Measurements from ENCODE around the gene ZBTB12.

Gene ZBTB12

GRCh38 chr6:31907158-31907813 lies 5.4 kb upstream of the ZBTB12 start:
- TF ChIP-seq GATA2 (IDR thresholded peaks at IDR 0.05; ENCODE audit: low read depth, low read length) (no peak), GATA3 (IDR thresholded peaks at IDR 0.05; ENCODE audit: low read depth, low read length) (no peak)

- no peak for TF ChIP-seq GATA2 (IDR thresholded peaks at IDR 0.05; ENCODE audit: low read depth, low read length)
- TF ChIP-seq GATA3 (IDR thresholded peaks at IDR 0.05; ENCODE audit: low read depth, low read length) = no peak
These were observed 4.2 kb upstream of the ZBTB12 start for GRCh38 chr6:31906122-31906521.

GRCh38 chr6:31905041-31905440 lies 3.2 kb upstream of the ZBTB12 start:
- TF ChIP-seq GATA2 (IDR thresholded peaks at IDR 0.05; ENCODE audit: low read depth, low read length) = no peak
- TF ChIP-seq GATA3 (IDR thresholded peaks at IDR 0.05; ENCODE audit: low read depth, low read length) = no peak

- TF ChIP-seq GATA2 (IDR thresholded peaks at IDR 0.05; ENCODE audit: low read depth, low read length) (no peak), GATA3 (IDR thresholded peaks at IDR 0.05; ENCODE audit: low read depth, low read length) (no peak)
These were observed 2.1 kb upstream of the ZBTB12 start for GRCh38 chr6:31903957-31904356.

- TF ChIP-seq GATA3 (IDR thresholded peaks at IDR 0.05; ENCODE audit: low read depth, low read length) (no peak), GATA2 (IDR thresholded peaks at IDR 0.05; ENCODE audit: low read depth, low read length) (no peak)
These were observed 402 bp downstream of the ZBTB12 start for GRCh38 chr6:31901415-31901952.

DNA sequence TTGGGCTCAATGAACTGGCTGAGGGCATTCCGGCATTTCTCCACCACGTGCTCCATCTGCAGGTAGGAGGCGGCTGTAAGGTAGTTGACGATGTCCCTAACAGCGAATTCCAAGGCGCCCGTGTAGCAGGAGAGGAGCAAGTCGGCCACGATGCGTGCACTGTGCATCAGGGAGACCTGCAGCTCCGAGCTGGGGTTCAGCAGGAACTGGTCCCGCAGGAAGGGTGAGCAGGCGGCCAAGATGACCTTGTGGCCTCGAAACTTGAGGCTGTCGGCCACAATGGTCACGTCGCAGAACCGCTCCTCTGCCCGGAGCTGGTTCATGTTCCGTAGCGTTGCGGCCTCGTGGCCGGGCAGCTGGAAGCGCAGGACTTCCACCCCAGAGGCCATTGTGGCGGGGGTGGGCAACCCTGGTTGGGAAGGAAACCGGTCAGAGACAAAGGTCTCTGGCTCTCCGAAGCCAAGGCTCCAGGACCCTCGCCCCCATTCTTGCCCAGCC lies 920 bp downstream of the ZBTB12 start:
- no peak for TF ChIP-seq GATA2 (IDR thresholded peaks at IDR 0.05; ENCODE audit: low read depth, low read length)
- TF ChIP-seq GATA3 (IDR thresholded peaks at IDR 0.05; ENCODE audit: low read depth, low read length) = no peak

- TF ChIP-seq GATA2 (IDR thresholded peaks at IDR 0.05; ENCODE audit: low read depth, low read length) = no peak
- no peak for TF ChIP-seq GATA3 (IDR thresholded peaks at IDR 0.05; ENCODE audit: low read depth, low read length)
These were observed 1.8 kb downstream of the ZBTB12 start for GRCh38 chr6:31899882-31900722.

GRCh38 chr6:31899215-31899614 lies 2.7 kb downstream of the ZBTB12 start:
- TF ChIP-seq GATA2 (IDR thresholded peaks at IDR 0.05; ENCODE audit: low read depth, low read length) (no peak), GATA3 (IDR thresholded peaks at IDR 0.05; ENCODE audit: low read depth, low read length) (no peak)

DNA sequence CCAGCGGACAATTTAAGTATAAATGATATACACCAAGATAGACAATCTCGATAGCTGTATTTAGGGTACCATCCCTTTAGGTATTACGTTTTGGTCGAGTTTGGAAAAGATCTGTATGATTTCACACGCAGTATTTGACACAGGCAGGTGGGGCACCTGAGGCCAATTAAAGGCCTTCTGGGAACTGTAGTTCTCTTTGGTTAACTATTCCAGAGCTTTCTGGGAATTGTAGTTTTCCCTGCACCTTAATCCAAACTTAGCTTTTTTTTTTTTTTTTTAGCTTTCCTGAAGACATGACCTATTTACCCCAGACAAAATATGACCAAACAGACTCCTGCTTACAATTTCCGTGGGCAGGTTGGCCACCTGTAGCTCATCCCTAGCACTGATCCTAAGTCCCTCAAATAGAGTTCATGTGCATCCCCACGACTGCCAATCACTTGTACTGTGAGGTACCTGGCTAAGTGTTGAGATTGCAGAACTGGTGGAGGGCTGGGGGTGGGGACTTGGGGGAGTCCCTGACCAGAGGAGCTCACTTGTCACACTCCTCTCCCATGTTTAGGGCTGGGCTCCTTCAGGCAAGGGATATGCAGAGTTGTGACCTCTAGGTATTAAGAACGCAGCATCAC lies 3.4 kb downstream of the ZBTB12 start:
- no peak for TF ChIP-seq GATA3 (IDR thresholded peaks at IDR 0.05; ENCODE audit: low read depth, low read length)
- no peak for TF ChIP-seq GATA2 (IDR thresholded peaks at IDR 0.05; ENCODE audit: low read depth, low read length)

DNA sequence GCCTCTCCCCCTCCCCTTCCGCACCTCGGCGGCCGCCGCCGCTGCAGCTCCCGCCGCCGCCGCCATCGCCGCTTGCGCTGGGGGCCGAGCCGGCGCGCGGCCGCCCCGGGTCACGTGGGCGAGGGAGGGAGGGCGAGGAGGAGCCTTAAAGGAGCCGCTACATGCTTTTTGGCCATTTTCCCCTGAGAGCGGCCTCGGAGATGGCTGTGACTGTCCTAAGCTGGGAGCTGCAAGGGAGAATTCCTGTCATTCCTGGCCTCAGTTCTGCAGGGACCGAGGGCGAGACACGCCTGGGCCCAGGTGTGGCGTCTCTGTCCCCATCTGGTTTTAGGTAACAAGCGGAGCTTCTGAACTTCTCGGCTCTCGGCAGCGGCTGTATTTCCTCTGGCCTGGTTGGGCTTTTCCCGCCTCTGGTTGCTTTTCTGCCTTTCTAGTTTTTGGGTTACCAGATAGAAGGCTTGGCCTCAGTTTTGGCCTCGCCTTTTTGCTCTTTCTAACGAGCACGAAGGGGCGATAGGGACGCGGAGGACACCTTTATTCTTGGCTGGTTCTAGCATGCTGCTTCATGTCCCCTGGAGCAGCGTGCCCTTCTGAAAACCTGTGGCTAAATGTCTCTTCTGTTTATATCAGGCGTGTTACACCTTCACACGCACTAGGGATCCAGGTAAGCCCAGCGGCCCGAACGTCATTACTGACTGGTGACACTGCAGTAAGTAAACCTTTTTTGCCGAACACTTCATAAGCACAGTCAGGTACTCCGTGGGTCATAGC lies 4.1 kb downstream of the ZBTB12 start, which contains the start of gene EHMT2:
Gene EHMT2, minus strand, starts transcription at position 87 of the 771 bp plus-strand sequence. Its CDS starts 21 bp downstream, at position 66.
- TF ChIP-seq GATA3 (IDR thresholded peaks at IDR 0.05; ENCODE audit: low read depth, low read length) (no peak), GATA2 (IDR thresholded peaks at IDR 0.05; ENCODE audit: low read depth, low read length) (no peak)

DNA sequence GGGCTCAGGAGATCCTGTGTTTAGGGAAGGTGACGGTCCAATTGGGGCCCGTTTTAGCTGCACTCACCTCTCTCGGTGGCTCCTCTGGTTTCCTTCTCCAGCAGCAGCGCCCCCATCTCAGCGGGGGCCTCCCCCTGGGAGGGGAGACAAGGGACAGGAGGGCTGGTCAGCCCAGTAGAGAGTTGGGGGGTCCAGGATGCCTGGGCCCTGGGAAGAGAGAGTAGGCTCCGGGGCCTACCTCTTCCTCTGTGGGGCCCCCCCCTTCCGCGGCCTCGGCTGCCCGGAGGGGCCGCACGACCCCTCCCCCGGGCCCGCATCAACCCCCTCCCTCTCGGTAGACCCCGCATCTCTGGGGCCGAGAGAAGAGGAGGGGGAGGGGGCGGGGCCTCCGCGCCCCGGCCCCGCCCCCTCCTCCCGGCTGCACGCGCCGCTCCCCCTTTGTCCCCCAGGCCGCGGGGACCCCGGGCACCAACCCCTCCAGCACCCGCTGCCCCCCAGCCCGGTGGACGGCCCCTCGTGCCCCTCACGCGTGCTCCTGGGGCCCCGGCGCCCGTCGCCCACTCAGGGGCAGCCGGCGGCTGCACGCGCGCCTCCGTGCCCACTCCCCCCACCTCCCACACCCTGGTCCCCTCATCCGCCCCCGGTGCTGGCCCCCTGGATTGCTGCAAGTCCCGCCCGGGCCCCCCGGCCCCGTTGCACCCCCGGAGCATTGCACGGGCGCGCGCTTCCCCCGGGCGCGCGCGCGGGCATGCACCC lies 4.9 kb downstream of the ZBTB12 start:
- TF ChIP-seq GATA2 (IDR thresholded peaks at IDR 0.05; ENCODE audit: low read depth, low read length) = no peak
- no peak for TF ChIP-seq GATA3 (IDR thresholded peaks at IDR 0.05; ENCODE audit: low read depth, low read length)

DNA sequence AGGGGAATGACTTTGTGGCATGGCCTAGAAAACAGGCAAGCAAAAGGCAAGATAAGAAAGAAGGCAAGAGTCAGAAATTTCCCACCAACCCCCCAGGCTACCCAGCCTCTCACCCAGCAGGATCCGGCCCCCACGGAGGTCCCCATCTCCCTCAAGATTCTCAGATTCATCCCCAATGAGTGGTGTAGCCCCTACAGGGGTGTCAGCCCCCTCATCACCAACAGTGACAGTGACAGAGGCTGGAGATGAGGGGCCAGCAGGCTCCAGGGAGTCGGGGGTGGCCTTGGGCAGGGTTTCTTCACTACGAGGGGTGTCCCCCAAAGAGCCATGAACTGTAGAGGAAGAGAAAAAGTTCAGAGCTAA lies 5.4 kb downstream of the ZBTB12 start:
- TF ChIP-seq GATA3 (IDR thresholded peaks at IDR 0.05; ENCODE audit: low read depth, low read length) = no peak
- TF ChIP-seq GATA2 (IDR thresholded peaks at IDR 0.05; ENCODE audit: low read depth, low read length) = no peak

DNA sequence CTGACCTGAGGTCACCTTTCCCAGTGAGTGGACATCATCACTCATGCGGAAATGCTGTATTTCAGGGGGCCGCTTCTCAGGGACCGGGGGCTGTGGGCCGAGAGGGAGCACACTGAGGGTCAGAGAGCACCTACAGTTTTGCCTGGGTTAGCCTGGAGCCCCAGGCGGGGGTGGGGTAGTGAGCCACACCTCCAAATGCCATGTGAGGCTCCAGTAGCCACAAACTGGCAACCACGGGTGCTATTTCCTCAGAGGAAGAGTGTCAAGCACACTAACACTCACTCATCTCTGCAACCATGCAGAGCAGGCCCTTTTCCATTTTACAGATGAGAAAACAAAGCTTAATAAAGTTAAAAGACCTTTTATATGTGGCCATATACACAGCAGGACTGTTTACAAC lies 9.1 kb downstream of the ZBTB12 start:
- TF ChIP-seq GATA3 (IDR thresholded peaks at IDR 0.05; ENCODE audit: low read depth, low read length) (no peak), GATA2 (IDR thresholded peaks at IDR 0.05; ENCODE audit: low read depth, low read length) (no peak)
